ENCODE measurements around the gene CSF2RB.

- TF ChIP-seq CTCF (IDR thresholded peaks at IDR 0.05; ENCODE audit: borderline replicate concordance, extremely low read depth, low read length, poor library complexity, severe bottlenecking), result no peak
- TF ChIP-seq EZH2 (IDR thresholded peaks at IDR 0.05; ENCODE audit: borderline replicate concordance, low read depth, low read length, severe bottlenecking), result no peak
Observed at GRCh38 chr22:36901411-36902142, 11.9 kb upstream of the CSF2RB start.
